IMR-90 (cell line): ENCODE measurements around the gene KIFAP3. TPM values are rescaled to one million over a fixed set of nuclear protein-coding genes. Genes with fewer than 3 reads are reported as not detected.

Experiments used
- ATAC-seq: fragments of 200-7000 bp; cut with Tn5 transposase; 2 replicates; pipeline ENCODE4 v1.9.1; 2020; ENCODE audit warnings: low read depth, mild to moderate bottlenecking, moderate library complexity
- BruUV-seq: library from RNA; stranded (reverse); fragments of 400-500 nt; replicated peaks from 2 replicates; lab custom pipeline; 2021; lab: Mats Ljungman, UMichigan
- CTCF ChIA-PET: fragments of 300-600 bp; formaldehyde crosslinking; extraction: SDS; loops from one replicate; lab custom pipeline; 2021; ENCODE audit warnings: antibody characterized with exemption; lab: Yijun Ruan, JAX
- POLR2A ChIA-PET: fragments of 300-600 bp; sonication (Branson Sonifier 250); formaldehyde crosslinking; loops from one replicate; lab custom pipeline; 2022; ENCODE audit warnings: antibody characterized with exemption; ENCODE audit not compliant: unreplicated experiment; lab: Charles Lee
- DNase-seq: peaks from one replicate; pipeline ENCODE4 v3.0.0; 2013
- H2AFZ ChIP-seq: replicated peaks from 2 replicates; pipeline ENCODE3; 2013; ENCODE audit warnings: low read length, mild to moderate bottlenecking; ENCODE audit not compliant: poor library complexity
- H2AK5ac ChIP-seq: 2 replicates; pipeline ENCODE4 v1.6.1; 2013; ENCODE audit warnings: low read depth, low read length, inconsistent platforms
- H2AK9ac ChIP-seq: replicated peaks from 2 replicates; pipeline ENCODE3; 2013; ENCODE audit warnings: mild to moderate bottlenecking, low read depth, low read length, moderate library complexity; ENCODE audit not compliant: poor library complexity
- H2BK120ac ChIP-seq: 2 replicates; pipeline ENCODE4 v1.6.1; 2013; ENCODE audit warnings: low read depth, low read length, inconsistent platforms
- H2BK15ac ChIP-seq: 3 replicates; pipeline ENCODE4 v1.6.1; 2013; ENCODE audit warnings: low read depth, low read length, inconsistent platforms
- H2BK20ac ChIP-seq: 2 replicates; pipeline ENCODE4 v1.6.1; 2013; ENCODE audit warnings: low read depth, mild to moderate bottlenecking, inconsistent platforms, low read length, moderate library complexity
- H2BK5ac ChIP-seq: 2 replicates; pipeline ENCODE4 v1.6.1; 2013; ENCODE audit warnings: mild to moderate bottlenecking, low read depth, low read length, inconsistent platforms; ENCODE audit not compliant: poor library complexity, severe bottlenecking
- H3K14ac ChIP-seq: replicated peaks from 2 replicates; pipeline ENCODE4 v1.6.1; 2013; ENCODE audit warnings: low read depth, low read length, inconsistent platforms
- H3K18ac ChIP-seq: 2 replicates; pipeline ENCODE4 v1.6.1; 2013; ENCODE audit warnings: low read depth, low read length, control low read depth
- H3K23ac ChIP-seq: 2 replicates; pipeline ENCODE4 v1.6.1; 2013; ENCODE audit warnings: low read depth, low read length, inconsistent platforms
- H3K27ac ChIP-seq: 2 replicates; pipeline ENCODE4 v1.5.1; 2013; ENCODE audit warnings: mild to moderate bottlenecking, control low read depth, low read length; ENCODE audit not compliant: insufficient read depth
- H3K27me3 ChIP-seq: 2 replicates; pipeline ENCODE4 v1.6.1; 2013; ENCODE audit warnings: low read length; ENCODE audit not compliant: control insufficient read depth, insufficient read depth
- H3K36me3 ChIP-seq: 2 replicates; pipeline ENCODE4 v1.6.1; 2013; ENCODE audit warnings: low read length, mixed read lengths; ENCODE audit not compliant: control insufficient read depth, insufficient read depth
- H3K4ac ChIP-seq: 2 replicates; pipeline ENCODE4 v1.6.1; 2013; ENCODE audit warnings: low read depth, low read length, inconsistent platforms
- H3K4me1 ChIP-seq: 2 replicates; pipeline ENCODE4 v1.6.1; 2013; ENCODE audit warnings: low read length, mixed read lengths; ENCODE audit not compliant: control insufficient read depth, insufficient read depth
- H3K4me2 ChIP-seq: 2 replicates; pipeline ENCODE4 v1.6.1; 2013; ENCODE audit warnings: low read depth, mild to moderate bottlenecking, control low read depth, low read length, moderate library complexity
- H3K4me3 ChIP-seq: 2 replicates; pipeline ENCODE4 v1.5.1; 2013; ENCODE audit warnings: low read depth, mild to moderate bottlenecking, control low read depth, low read length, moderate library complexity; ENCODE audit not compliant: insufficient read depth
- H3K56ac ChIP-seq: 2 replicates; pipeline ENCODE4 v1.6.1; 2013; ENCODE audit warnings: low read length, inconsistent platforms; ENCODE audit not compliant: insufficient read depth; ENCODE audit errors: extremely low read depth
- H3K79me1 ChIP-seq, 2 experiments: 2 replicates each; pipeline ENCODE4 v1.6.1; 2013; ENCODE audit warnings: low read length in 2 of 2, inconsistent platforms in 1 of 2, low read depth in 1 of 2
- H3K9ac ChIP-seq: 2 replicates; pipeline ENCODE4 v1.6.1; 2013; ENCODE audit warnings: low read depth, low read length, control low read depth
- H3K9me1 ChIP-seq: 2 replicates; pipeline ENCODE4 v1.6.1; 2013; ENCODE audit warnings: low read length, inconsistent platforms; ENCODE audit not compliant: insufficient read depth
- H3K9me3 ChIP-seq: 2 replicates; pipeline ENCODE4 v1.6.1; 2013; ENCODE audit warnings: low read length; ENCODE audit not compliant: control insufficient read depth, insufficient read depth
- H4K20me1 ChIP-seq: 2 replicates; pipeline ENCODE4 v1.6.1; 2013; ENCODE audit warnings: low read length, inconsistent platforms; ENCODE audit not compliant: insufficient read depth
- H4K5ac ChIP-seq: 2 replicates; pipeline ENCODE4 v1.6.1; 2013; ENCODE audit warnings: mild to moderate bottlenecking, low read depth, low read length, control low read depth
- H4K8ac ChIP-seq, 2 experiments: 2 replicates each; pipeline ENCODE4 v1.6.1; 2013; ENCODE audit warnings: low read depth in 2 of 2, low read length in 2 of 2, control low read depth in 1 of 2, inconsistent platforms in 1 of 2
- H4K91ac ChIP-seq: 2 replicates; pipeline ENCODE4 v1.6.1; 2013; ENCODE audit warnings: low read depth, low read length, inconsistent platforms; ENCODE audit not compliant: insufficient read depth
- CHD1 ChIP-seq: IDR thresholded peaks from 2 replicates; pipeline ENCODE4 v1.6.1; 2012; ENCODE audit warnings: low read depth, low read length, improper control_type of control experiment
- CTCF ChIP-seq: conservative IDR thresholded peaks from 2 replicates; pipeline ENCODE4 v1.5.1; 2012; ENCODE audit warnings: mild to moderate bottlenecking, low read depth, low read length, improper control_type of control experiment
- ELK1 ChIP-seq: fragments of 150-350 bp; IDR thresholded peaks from 2 replicates; pipeline ENCODE4 v1.6.1; 2016; ENCODE audit warnings: low read depth, mild to moderate bottlenecking, low read length, moderate library complexity, borderline replicate concordance
- MXI1 ChIP-seq: IDR thresholded peaks from 2 replicates; pipeline ENCODE4 v1.6.1; 2012; ENCODE audit warnings: low read depth, mild to moderate bottlenecking, low read length, moderate library complexity, borderline replicate concordance
- POLR2A ChIP-seq: IDR thresholded peaks from 2 replicates; pipeline ENCODE4 v1.6.1; 2012; ENCODE audit warnings: mild to moderate bottlenecking, low read depth, low read length
- RAD21 ChIP-seq: IDR thresholded peaks from 2 replicates; pipeline ENCODE4 v1.6.1; 2012; ENCODE audit warnings: low read length, improper control_type of control experiment
- RFX5 ChIP-seq: IDR thresholded peaks from 2 replicates; pipeline ENCODE4 v1.8.0; 2012; ENCODE audit warnings: low read depth, mild to moderate bottlenecking, low read length, moderate library complexity
- SMC3 ChIP-seq: fragments of 150-350 bp; IDR thresholded peaks from 2 replicates; pipeline ENCODE4 v1.6.1; 2016; ENCODE audit warnings: low read depth, mild to moderate bottlenecking, antibody characterized with exemption, low read length, moderate library complexity
- USF2 ChIP-seq: fragments of 150-350 bp; IDR thresholded peaks from 2 replicates; pipeline ENCODE4 v1.6.1; 2017; ENCODE audit warnings: mild to moderate bottlenecking, antibody characterized with exemption, low read length, low read depth
- WGBS, 2 experiments: methylation state at CpG; one replicate each; pipeline versions ENCODE4 v1.1.5 to v1.1.7; 2013; ENCODE audit warnings: missing lambda C conversion rate in 2 of 2; ENCODE audit not compliant: insufficient read length in 1 of 2; ENCODE audit errors: extremely low coverage in 2 of 2; 5-methylcytosine and 5-hydroxymethylcytosine counted together
- dilution Hi-C: fragments of 300-500 bp; cut with HindIII; formaldehyde crosslinking; loops from one replicate; pipeline ENCODE4 v1.14.3; 2018; ENCODE audit warnings: low sequenced_read_pairs; ENCODE audit not compliant: unreplicated experiment
- in situ Hi-C: fragments of 300-500 bp; cut with MboI; formaldehyde crosslinking; loops from 3 replicates; pipeline ENCODE4 v1.14.3; 2019; ENCODE audit warnings: low sequenced_read_pairs, inconsistent platforms, mixed read lengths
- intact Hi-C: fragments of 100-400 bp; cut with micrococcal nuclease; formaldehyde crosslinking; loops from 2 replicates; pipeline ENCODE4 v1.10.0; 2022
- polyA plus RNA-seq, 3 experiments: library from polyadenylated mRNA; depleted of rRNA; stranded (reverse); fragments of >200 nt; gene quantifications; 2 replicates each; pipeline ENCODE4 v1.2.3, GENCODE V29; 2012; ENCODE audit warnings: low replicate concordance in 1 of 3
- total RNA-seq: library from RNA; depleted of rRNA; stranded (reverse); fragments of >200 nt; gene quantifications from 2 replicates; pipeline ENCODE4 v1.2.3, GENCODE V29; 2012

The KIFAP3 gene
- total and polyA plus RNA-seq, 2 of the 4 experiments (the other 2 are of a cell fraction) = 10.5 to 10.9 TPM

GRCh38 chr1:170010443-170010842 is 64.1 kb downstream of the KIFAP3 start:
- Histone ChIP-seq H3K56ac (0 out of 2 replicates have a peak overlapping the region, but pooled peaks have one; percentile 30), H2BK15ac (no peak overlapping the region), H2AK9ac (no peak overlapping the region), H2AK5ac (no peak overlapping the region), H4K20me1 (no peaks in the 10 kb centered on the region), H4K8ac (no peak overlapping the region), H3K27me3 (no peaks in the 10 kb centered on the region), H2BK5ac (no peak overlapping the region), H3K36me3 (no peaks in the 10 kb centered on the region), H3K4me3 (no peak overlapping the region), H2BK120ac (no peak overlapping the region), H3K9me3 (no peaks in the 10 kb centered on the region), H3K4me2 (no peak overlapping the region), H3K18ac (no peak overlapping the region), H3K9me1 (no peaks in the 10 kb centered on the region), H2BK20ac (no peak overlapping the region), H4K91ac (no peak overlapping the region), H4K5ac (no peak overlapping the region), H3K23ac (no peak overlapping the region), H3K27ac (no peak overlapping the region), H3K9ac (no peak overlapping the region), H3K14ac (no peak overlapping the region), H3K79me1 (no peaks in the 10 kb centered on the region), H3K4me1 (no peaks in the 10 kb centered on the region), H3K4ac (no peak overlapping the region), H2AFZ (no peak overlapping the region)
- POLR2A ChIA-PET = no interaction called here
- WGBS, 2 experiments = no CpG with 5 or more reads among the region's 1 CpG
- no TSS peak for BruUV-seq
- CTCF ChIA-PET = no interaction called here
- TF ChIP-seq SMC3 (peak; percentile 57), CHD1 (no peak), USF2 (no peak), ELK1 (no peak), POLR2A (no peak), RAD21 (peak; percentile 58), MXI1 (no peak), RFX5 (no peak), CTCF (peak; percentile 52)
- ATAC-seq = peak; percentile 56
- peak; percentile 55 for DNase-seq
- dilution Hi-C loops (no loop called here), intact Hi-C loops (loop anchor here (1.0 to 2.0 kb wide), 4 partner anchors 522 to 919 kb away; partner anchors contain the start of genes GORAB and PRRX1), in situ Hi-C loops (no loop called here)
